Right kidney (tissue), 1 donor: ENCODE results near the gene TSSC4.

Source experiments
- DNase-seq: peaks from one replicate; pipeline ENCODE4 v3.0.0-alpha.2; 2016

Gene TSSC4

GRCh38 chr11:2417856-2418692 is 17.5 kb downstream of the TSSC4 start:
- no peak for DNase-seq

- DNase-seq = no peak
Measured at GRCh38 chr11:2418693-2419360, 18.3 kb downstream of the TSSC4 start.

- peak; percentile 79 for DNase-seq
Measured at GRCh38 chr11:2419638-2420501, 19.3 kb downstream of the TSSC4 start.

GRCh38 chr11:2420502-2421225 is 20.1 kb downstream of the TSSC4 start:
- peak; percentile 89 for DNase-seq

- DNase-seq = no peak
Measured at GRCh38 chr11:2421226-2421994, 20.9 kb downstream of the TSSC4 start.

- DNase-seq = no peak
Measured at GRCh38 chr11:2421996-2422395, 21.4 kb downstream of the TSSC4 start.

GRCh38 chr11:2422461-2423156 is 22.1 kb downstream of the TSSC4 start:
- no peak for DNase-seq

- DNase-seq = no peak
Measured at GRCh38 chr11:2423157-2424025, 22.8 kb downstream of the TSSC4 start.

GRCh38 chr11:2424811-2425495 is 24.4 kb downstream of the TSSC4 start:
- no peak for DNase-seq

GRCh38 chr11:2425506-2425905 is 25.0 kb downstream of the TSSC4 start:
- no peak for DNase-seq

GRCh38 chr11:2426221-2426620 is 25.7 kb downstream of the TSSC4 start:
- no peak for DNase-seq

- DNase-seq = no peak
Measured at GRCh38 chr11:2426826-2427521, 26.4 kb downstream of the TSSC4 start.

GRCh38 chr11:2427721-2428321 is 27.3 kb downstream of the TSSC4 start:
- no peak for DNase-seq

- no peak for DNase-seq
Measured at GRCh38 chr11:2428322-2428795, 27.8 kb downstream of the TSSC4 start.

- no peak for DNase-seq
Measured at GRCh38 chr11:2431395-2431794, 30.8 kb downstream of the TSSC4 start.

- no peak for DNase-seq
Measured at GRCh38 chr11:2432171-2432621, 31.6 kb downstream of the TSSC4 start.

GRCh38 chr11:2432628-2433071 is 32.1 kb downstream of the TSSC4 start:
- no peak for DNase-seq
